ENCODE measurements around the gene ATP9B.
"Not testable (repeated sequence)": the region's sequence is repeated elsewhere in the genome, so short reads cannot be mapped to it uniquely, and the experiment has no call there.

ATP9B gene

GRCh38 chr18:79315596-79315995, 246.4 kb downstream of the ATP9B start:
- H3K4me1 Mint-ChIP-seq (ENCODE audit: low read depth in 2 of 2): peaks cover 24 to 25% of the 10 kb centered on the region in 2 donors
- no peaks in the 10 kb centered on the region for H3K27me3 Mint-ChIP-seq
- no peak overlapping the region for H3K27ac Mint-ChIP-seq
- H3K4me3 Mint-ChIP-seq: no peak overlapping the region
- H3K36me3 Mint-ChIP-seq (ENCODE audit: insufficient read depth): no peaks in the 10 kb centered on the region
- peaks cover 0 to 8% of the 10 kb centered on the region in 2 donors for H3K9me3 Mint-ChIP-seq
- DNase-seq: no peak
- ATAC-seq (replicated peaks): no peak

GRCh38 chr18:79317703-79318102, 248.5 kb downstream of the ATP9B start:
- H3K27ac Mint-ChIP-seq: peak overlapping the region; percentile 91 to 93
- ATAC-seq (replicated peaks) (peak; percentile 26), DNase-seq (no peak)
- no peaks in the 10 kb centered on the region for H3K36me3 Mint-ChIP-seq (ENCODE audit: insufficient read depth)
- no peaks in the 10 kb centered on the region for H3K27me3 Mint-ChIP-seq
- peaks cover 0 to 8% of the 10 kb centered on the region in 2 donors for H3K9me3 Mint-ChIP-seq
- H3K4me3 Mint-ChIP-seq: peak overlapping the region; percentile 67 to 78
- H3K4me1 Mint-ChIP-seq (ENCODE audit: low read depth in 2 of 2): peaks cover 24 to 25% of the 10 kb centered on the region in 2 donors

GRCh38 chr18:79318142-79318673, 249.0 kb downstream of the ATP9B start:
- Mint-ChIP-seq H3K36me3 (ENCODE audit: insufficient read depth) (no peaks in the 10 kb centered on the region), H3K27ac (peak overlapping the region; percentile 91 to 93), H3K4me1 (ENCODE audit: low read depth in 2 of 2) (peaks cover 24 to 25% of the 10 kb centered on the region in 2 donors), H3K4me3 (peak overlapping the region; percentile 67 to 78), H3K9me3 (peaks cover 0 to 8% of the 10 kb centered on the region in 2 donors), H3K27me3 (no peaks in the 10 kb centered on the region)
- DNase-seq: no peak
- peak; percentile 81 for ATAC-seq (replicated peaks)

- no peak overlapping the region for H3K4me3 Mint-ChIP-seq
- no peak for DNase-seq
- no peak for ATAC-seq (replicated peaks)
- H3K27ac Mint-ChIP-seq: peak overlapping the region in 1 of 2 donors; percentile 32
- H3K36me3 Mint-ChIP-seq (ENCODE audit: insufficient read depth): no peaks in the 10 kb centered on the region
- H3K27me3 Mint-ChIP-seq: no peaks in the 10 kb centered on the region
- peaks cover 26 to 27% of the 10 kb centered on the region in 2 donors for H3K4me1 Mint-ChIP-seq (ENCODE audit: low read depth in 2 of 2)
- H3K9me3 Mint-ChIP-seq: peaks cover 0 to 8% of the 10 kb centered on the region in 2 donors
Measured at GRCh38 chr18:79320216-79320850, 251.1 kb downstream of the ATP9B start.

- peaks cover 0 to under 1% of the 10 kb centered on the region in 2 donors for H3K9me3 Mint-ChIP-seq
- H3K4me3 Mint-ChIP-seq: no peak overlapping the region
- H3K36me3 Mint-ChIP-seq (ENCODE audit: insufficient read depth): peaks cover 7% of the 10 kb centered on the region
- DNase-seq (no peak), ATAC-seq (replicated peaks) (no peak)
- peaks cover 29 to 34% of the 10 kb centered on the region in 2 donors for H3K4me1 Mint-ChIP-seq (ENCODE audit: low read depth in 2 of 2)
- no peaks in the 10 kb centered on the region for H3K27me3 Mint-ChIP-seq
- no peak overlapping the region for H3K27ac Mint-ChIP-seq
Measured at GRCh38 chr18:79321625-79322405, 252.6 kb downstream of the ATP9B start.

GRCh38 chr18:79322441-79322840, 253.2 kb downstream of the ATP9B start:
- Mint-ChIP-seq H3K36me3 (ENCODE audit: insufficient read depth) (peaks cover 13% of the 10 kb centered on the region), H3K27ac (no peak overlapping the region), H3K4me3 (no peak overlapping the region), H3K27me3 (no peaks in the 10 kb centered on the region), H3K9me3 (peaks cover 0 to 2% of the 10 kb centered on the region in 2 donors), H3K4me1 (ENCODE audit: low read depth in 2 of 2) (peaks cover 30 to 35% of the 10 kb centered on the region in 2 donors)
- DNase-seq (no peak), ATAC-seq (replicated peaks) (no peak)

GRCh38 chr18:79323471-79323870, 254.3 kb downstream of the ATP9B start:
- H3K4me1 Mint-ChIP-seq (ENCODE audit: low read depth in 2 of 2): peaks cover 24 to 29% of the 10 kb centered on the region in 2 donors
- ATAC-seq (replicated peaks) (no peak), DNase-seq (no peak)
- H3K4me3 Mint-ChIP-seq: no peak overlapping the region
- H3K36me3 Mint-ChIP-seq (ENCODE audit: insufficient read depth): peaks cover 20% of the 10 kb centered on the region
- no peaks in the 10 kb centered on the region for H3K27me3 Mint-ChIP-seq
- peaks cover 0 to 4% of the 10 kb centered on the region in 2 donors for H3K9me3 Mint-ChIP-seq
- peak overlapping the region in 1 of 2 donors; percentile 33 for H3K27ac Mint-ChIP-seq

- H3K4me1 Mint-ChIP-seq (ENCODE audit: low read depth in 2 of 2): peaks cover 16 to 17% of the 10 kb centered on the region in 2 donors
- H3K9me3 Mint-ChIP-seq: peaks cover 0 to 4% of the 10 kb centered on the region in 2 donors
- H3K27me3 Mint-ChIP-seq: no peaks in the 10 kb centered on the region
- peak overlapping the region; percentile 78 to 89 for H3K27ac Mint-ChIP-seq
- DNase-seq (peak in 1 of 3 experiments; percentile 17), ATAC-seq (replicated peaks) (peak; percentile 86)
- peak overlapping the region; percentile 43 to 70 for H3K4me3 Mint-ChIP-seq
- H3K36me3 Mint-ChIP-seq (ENCODE audit: insufficient read depth): peaks cover 37% of the 10 kb centered on the region
Measured at GRCh38 chr18:79326413-79327198, 257.4 kb downstream of the ATP9B start.

- ATAC-seq (replicated peaks): peak; percentile 55
- H3K36me3 Mint-ChIP-seq (ENCODE audit: insufficient read depth): peaks cover 44% of the 10 kb centered on the region
- peak in 1 of 3 experiments; percentile 13 for DNase-seq
- H3K4me1 Mint-ChIP-seq (ENCODE audit: low read depth in 2 of 2): peaks cover 16 to 17% of the 10 kb centered on the region in 2 donors
- peaks cover 0 to 4% of the 10 kb centered on the region in 2 donors for H3K9me3 Mint-ChIP-seq
- H3K4me3 Mint-ChIP-seq: peak overlapping the region; percentile 43 to 70
- no peaks in the 10 kb centered on the region for H3K27me3 Mint-ChIP-seq
- H3K27ac Mint-ChIP-seq: peak overlapping the region; percentile 78 to 89
Measured at GRCh38 chr18:79327199-79327721, 258.1 kb downstream of the ATP9B start.

- peak overlapping the region; percentile 43 to 66 for H3K4me3 Mint-ChIP-seq
- not testable (repeated sequence) for H3K27me3 Mint-ChIP-seq; H3K9me3 Mint-ChIP-seq; ATAC-seq (replicated peaks); DNase-seq
- peaks cover 49% of the 10 kb centered on the region for H3K36me3 Mint-ChIP-seq (ENCODE audit: insufficient read depth)
- H3K27ac Mint-ChIP-seq: peak overlapping the region; percentile 78 to 89
- H3K4me1 Mint-ChIP-seq (ENCODE audit: low read depth in 2 of 2): peaks cover 16 to 17% of the 10 kb centered on the region in 2 donors
Measured at GRCh38 chr18:79327915-79328314, 258.7 kb downstream of the ATP9B start.

GRCh38 chr18:79328887-79329286, 259.7 kb downstream of the ATP9B start:
- peaks cover 51% of the 10 kb centered on the region for H3K36me3 Mint-ChIP-seq (ENCODE audit: insufficient read depth)
- ATAC-seq (replicated peaks) (no peak), DNase-seq (no peak)
- no peak overlapping the region for H3K4me3 Mint-ChIP-seq
- H3K27ac Mint-ChIP-seq: no peak overlapping the region
- H3K27me3 Mint-ChIP-seq: no peaks in the 10 kb centered on the region
- peaks cover 16 to 17% of the 10 kb centered on the region in 2 donors for H3K4me1 Mint-ChIP-seq (ENCODE audit: low read depth in 2 of 2)
- H3K9me3 Mint-ChIP-seq: peaks cover 0 to 4% of the 10 kb centered on the region in 2 donors

GRCh38 chr18:79329786-79330185, 260.6 kb downstream of the ATP9B start:
- Mint-ChIP-seq H3K27ac (no peak overlapping the region), H3K27me3 (no peaks in the 10 kb centered on the region), H3K36me3 (ENCODE audit: insufficient read depth) (peaks cover 51% of the 10 kb centered on the region), H3K4me1 (ENCODE audit: low read depth in 2 of 2) (peaks cover 15% of the 10 kb centered on the region in 2 donors), H3K9me3 (peaks cover 0 to 4% of the 10 kb centered on the region in 2 donors), H3K4me3 (no peak overlapping the region)
- ATAC-seq (replicated peaks) (no peak), DNase-seq (no peak)

- ATAC-seq (replicated peaks): no peak
- H3K36me3 Mint-ChIP-seq (ENCODE audit: insufficient read depth): peaks cover 40% of the 10 kb centered on the region
Measured at GRCh38 chr18:79332646-79333045, 263.5 kb downstream of the ATP9B start.

More at GRCh38 chr18:79332646-79333045, 263.5 kb downstream of the ATP9B start:
- H3K4me1 Mint-ChIP-seq (ENCODE audit: low read depth in 2 of 2): peaks cover 3 to 4% of the 10 kb centered on the region in 2 donors
- no peak for DNase-seq
- H3K4me3 Mint-ChIP-seq: no peak overlapping the region
- H3K27me3 Mint-ChIP-seq: no peaks in the 10 kb centered on the region
- no peak overlapping the region for H3K27ac Mint-ChIP-seq
- H3K9me3 Mint-ChIP-seq: peaks cover 0 to 2% of the 10 kb centered on the region in 2 donors

Measured in effector memory CD8-positive, alpha-beta T cell (primary cell).